Sigmoid colon (tissue), 3 donors: ENCODE data around the gene MEF2A.

Experiments
- CTCF ChIP-seq, 4 experiments: fragments of 450-650 bp in 3 of 4; fragments of 200-600 bp in 1 of 4; IDR thresholded peaks; one replicate each; pipeline ENCODE4 v1.5.1; 2016 to 2019; ENCODE audit warnings: antibody characterized with exemption in 4 of 4, mild to moderate bottlenecking in 3 of 4, moderate library complexity in 2 of 4
- POLR2A ChIP-seq, 2 donors: fragments of 450-650 bp; IDR thresholded peaks; one replicate each; pipeline ENCODE4 v1.6.1; 2016; ENCODE audit warnings: antibody characterized with exemption in 2 of 2, mild to moderate bottlenecking in 2 of 2, moderate library complexity in 2 of 2

- TF ChIP-seq CTCF (IDR thresholded peaks at IDR 0.05) = no peak
- no peak for TF ChIP-seq POLR2A (IDR thresholded peaks at IDR 0.05)
Observed at GRCh38 chr15:99613481-99613880, 47.7 kb downstream of the MEF2A start.
